ENCODE data around the gene RAD51.

Gene RAD51

DNA sequence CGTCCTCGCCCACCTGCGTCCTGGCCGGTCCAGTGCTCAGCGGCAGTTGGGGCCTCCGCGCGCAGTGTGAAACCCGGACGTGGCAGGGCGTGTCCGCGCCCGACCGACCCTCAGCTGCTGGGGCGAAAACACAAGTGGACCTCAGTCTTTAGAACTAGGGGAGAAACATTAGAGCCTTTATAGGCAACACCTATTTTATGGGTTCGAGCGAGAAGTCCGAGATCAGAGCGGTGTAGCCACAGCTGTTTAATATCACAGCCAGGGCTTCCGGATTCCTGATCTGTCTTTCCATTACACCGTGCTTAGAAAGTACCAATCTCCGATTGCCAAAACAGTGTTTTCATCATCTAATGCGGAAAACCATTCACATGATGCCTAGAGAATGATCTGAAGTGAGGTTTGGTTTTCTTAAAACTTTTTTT is 506 bp downstream of the RAD51 start:
- TF ChIP-seq, protein P1, sequence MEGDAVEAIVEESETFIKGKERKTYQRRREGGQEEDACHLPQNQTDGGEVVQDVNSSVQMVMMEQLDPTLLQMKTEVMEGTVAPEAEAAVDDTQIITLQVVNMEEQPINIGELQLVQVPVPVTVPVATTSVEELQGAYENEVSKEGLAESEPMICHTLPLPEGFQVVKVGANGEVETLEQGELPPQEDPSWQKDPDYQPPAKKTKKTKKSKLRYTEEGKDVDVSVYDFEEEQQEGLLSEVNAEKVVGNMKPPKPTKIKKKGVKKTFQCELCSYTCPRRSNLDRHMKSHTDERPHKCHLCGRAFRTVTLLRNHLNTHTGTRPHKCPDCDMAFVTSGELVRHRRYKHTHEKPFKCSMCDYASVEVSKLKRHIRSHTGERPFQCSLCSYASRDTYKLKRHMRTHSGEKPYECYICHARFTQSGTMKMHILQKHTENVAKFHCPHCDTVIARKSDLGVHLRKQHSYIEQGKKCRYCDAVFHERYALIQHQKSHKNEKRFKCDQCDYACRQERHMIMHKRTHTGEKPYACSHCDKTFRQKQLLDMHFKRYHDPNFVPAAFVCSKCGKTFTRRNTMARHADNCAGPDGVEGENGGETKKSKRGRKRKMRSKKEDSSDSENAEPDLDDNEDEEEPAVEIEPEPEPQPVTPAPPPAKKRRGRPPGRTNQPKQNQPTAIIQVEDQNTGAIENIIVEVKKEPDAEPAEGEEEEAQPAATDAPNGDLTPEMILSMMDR (conservative IDR thresholded peaks at IDR 0.05; ENCODE audit: low read length), result no peak
- no peak for TF ChIP-seq EZH2phosphoT487 (IDR thresholded peaks at IDR 0.05; ENCODE audit: borderline replicate concordance)
- Histone ChIP-seq H3K9ac (ENCODE audit: low read depth, low read length, poor library complexity, severe bottlenecking) (peak overlapping the region; percentile 79), H3K27me3 (ENCODE audit: insufficient read depth, low read length, poor library complexity, severe bottlenecking) (no peaks in the 10 kb centered on the region), H3K9me2 (replicated peaks; ENCODE audit: low read depth, low read length) (no peaks in the 10 kb centered on the region), H3K4me2 (ENCODE audit: low read depth, low read length, poor library complexity, severe bottlenecking) (peak overlapping the region; percentile 93), H3K9me3 (ENCODE audit: insufficient read depth, low read depth, low read length) (no peaks in the 10 kb centered on the region), H3F3A (ENCODE audit: low read depth) (no peaks in the 10 kb centered on the region; the same call in 1 of the 2 replicates), H3K36me3 (ENCODE audit: insufficient read depth, low read length) (peaks cover 11% of the 10 kb centered on the region; the same call in 1 of the 2 replicates), H3K79me2 (ENCODE audit: insufficient read depth, low read length) (peaks cover 60% of the 10 kb centered on the region), H3K4me1 (ENCODE audit: insufficient read depth, low read length, poor library complexity, severe bottlenecking) (peaks cover 29% of the 10 kb centered on the region), H4K20me1 (ENCODE audit: insufficient read depth, low read length, poor library complexity, severe bottlenecking) (peaks cover 9% of the 10 kb centered on the region), H2AFZ (ENCODE audit: low read length) (peak overlapping the region; percentile 94), H3K4me3 (ENCODE audit: low read length, poor library complexity, severe bottlenecking) (peak overlapping the region; percentile 90)

DNA sequence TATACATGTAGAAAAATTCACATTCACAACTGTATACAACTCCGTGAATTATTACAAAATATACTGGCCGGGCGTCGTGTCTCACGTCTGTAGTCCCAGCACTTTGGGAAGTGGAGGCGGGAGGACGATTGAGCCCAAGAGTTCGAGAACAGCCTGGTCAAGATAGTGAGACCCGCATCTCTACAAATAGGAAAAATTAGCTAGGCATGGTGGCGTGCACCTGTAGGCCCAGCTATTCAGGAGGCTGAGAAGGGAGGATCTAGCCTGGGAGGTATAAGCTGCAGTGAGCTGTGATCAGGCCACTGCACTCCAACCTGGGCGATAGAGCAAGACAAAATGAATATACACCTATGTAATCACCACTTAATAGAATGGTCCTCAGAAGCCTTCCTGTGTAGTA is 1.3 kb downstream of the RAD51 start:
- peaks cover 29% of the 10 kb centered on the region for H3K4me1 ChIP-seq (ENCODE audit: insufficient read depth, low read length, poor library complexity, severe bottlenecking)
- H2AFZ ChIP-seq (ENCODE audit: low read length), result no peak overlapping the region
- H4K20me1 ChIP-seq (ENCODE audit: insufficient read depth, low read length, poor library complexity, severe bottlenecking), result peaks cover 9% of the 10 kb centered on the region
- H3K27me3 ChIP-seq (ENCODE audit: insufficient read depth, low read length, poor library complexity, severe bottlenecking), result no peaks in the 10 kb centered on the region
- H3K9me2 ChIP-seq (replicated peaks; ENCODE audit: low read depth, low read length), result no peaks in the 10 kb centered on the region
- peak overlapping the region; percentile 90 for H3K4me3 ChIP-seq (ENCODE audit: low read length, poor library complexity, severe bottlenecking)
- peaks cover 63% of the 10 kb centered on the region for H3K79me2 ChIP-seq (ENCODE audit: insufficient read depth, low read length)
- peaks cover 17% of the 10 kb centered on the region; the same call in 1 of the 2 replicates for H3K36me3 ChIP-seq (ENCODE audit: insufficient read depth, low read length)
- peak overlapping the region; percentile 93 for H3K4me2 ChIP-seq (ENCODE audit: low read depth, low read length, poor library complexity, severe bottlenecking)
- no peaks in the 10 kb centered on the region; the same call in 1 of the 2 replicates for H3F3A ChIP-seq (ENCODE audit: low read depth)
- peak overlapping the region; percentile 79 for H3K9ac ChIP-seq (ENCODE audit: low read depth, low read length, poor library complexity, severe bottlenecking)
- H3K9me3 ChIP-seq (ENCODE audit: insufficient read depth, low read depth, low read length), result no peaks in the 10 kb centered on the region
- TF ChIP-seq EZH2phosphoT487 (IDR thresholded peaks at IDR 0.05; ENCODE audit: borderline replicate concordance), result no peak
- TF ChIP-seq, protein P1 (conservative IDR thresholded peaks at IDR 0.05; ENCODE audit: low read length), result no peak

DNA sequence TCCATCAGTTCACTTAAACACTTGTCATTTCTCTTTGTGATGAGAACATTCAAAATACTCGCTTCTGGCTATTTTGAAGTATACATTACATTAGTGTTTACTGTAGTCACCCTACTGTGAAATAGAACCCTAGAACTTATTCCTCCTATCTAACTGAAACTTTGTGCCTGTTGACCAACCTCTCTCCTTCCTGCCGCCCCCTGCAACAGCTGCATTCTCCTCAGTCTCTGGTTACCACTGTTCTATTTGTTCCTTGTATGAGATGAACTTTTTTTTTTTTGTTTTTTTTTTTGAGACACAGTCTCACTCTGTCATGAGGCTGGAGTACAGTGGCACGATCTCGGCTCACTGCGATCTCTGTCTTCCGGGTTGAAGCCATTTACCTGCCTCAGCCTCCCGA is 2.9 kb downstream of the RAD51 start:
- Histone ChIP-seq H3K4me3 (ENCODE audit: low read length, poor library complexity, severe bottlenecking) (peak overlapping the region; percentile 50), H3K36me3 (ENCODE audit: insufficient read depth, low read length) (peaks cover 32% of the 10 kb centered on the region; the same call in 1 of the 2 replicates), H2AFZ (ENCODE audit: low read length) (no peak overlapping the region), H3K79me2 (ENCODE audit: insufficient read depth, low read length) (peaks cover 66% of the 10 kb centered on the region), H3K27me3 (ENCODE audit: insufficient read depth, low read length, poor library complexity, severe bottlenecking) (no peaks in the 10 kb centered on the region), H3K9ac (ENCODE audit: low read depth, low read length, poor library complexity, severe bottlenecking) (peak overlapping the region; percentile 21), H3F3A (ENCODE audit: low read depth) (no peaks in the 10 kb centered on the region; the same call in 1 of the 2 replicates), H3K4me2 (ENCODE audit: low read depth, low read length, poor library complexity, severe bottlenecking) (peak overlapping the region; percentile 93), H3K4me1 (ENCODE audit: insufficient read depth, low read length, poor library complexity, severe bottlenecking) (peaks cover 29% of the 10 kb centered on the region), H4K20me1 (ENCODE audit: insufficient read depth, low read length, poor library complexity, severe bottlenecking) (peaks cover 12% of the 10 kb centered on the region), H3K9me3 (ENCODE audit: insufficient read depth, low read depth, low read length) (no peaks in the 10 kb centered on the region), H3K9me2 (replicated peaks; ENCODE audit: low read depth, low read length) (no peaks in the 10 kb centered on the region)
- TF ChIP-seq EZH2phosphoT487 (IDR thresholded peaks at IDR 0.05; ENCODE audit: borderline replicate concordance), result no peak
- TF ChIP-seq, protein P1 (conservative IDR thresholded peaks at IDR 0.05; ENCODE audit: low read length), result no peak

Data from Loucy (cell line).